Kidney (tissue), 14 donors: ENCODE results near the gene XPNPEP2. TPM values are rescaled to one million over a fixed set of nuclear protein-coding genes. Genes with fewer than 3 reads are reported as not detected.

Source experiments
- DNase-seq, 5 donors: peaks; one replicate each; pipeline ENCODE4 v3.0.0-alpha.2; 2013 to 2020
- FAIRE-seq: peaks from 2 replicates; lab custom pipeline; 2012; peaks lifted over from hg19 to GRCh38; lab: Jason Lieb, UNC
- H3K27ac ChIP-seq, 2 donors: one replicate each; pipeline ENCODE4 v1.7.0; 2013; ENCODE audit warnings: low read depth in 2 of 2, low read length in 2 of 2, inconsistent platforms in 1 of 2
- H3K27me3 ChIP-seq: one replicate; pipeline ENCODE4 v1.7.1; 2013; ENCODE audit warnings: low read length, inconsistent platforms; ENCODE audit not compliant: control insufficient read depth, insufficient read depth
- H3K36me3 ChIP-seq, 3 donors: one replicate each; pipeline versions ENCODE4 v1.7.0 to v1.7.1; 2013; ENCODE audit warnings: low read length in 3 of 3, control low read depth in 1 of 3, inconsistent platforms in 1 of 3; ENCODE audit not compliant: insufficient read depth in 3 of 3, control insufficient read depth in 2 of 3
- H3K4me1 ChIP-seq, 3 donors: one replicate each; pipeline versions ENCODE4 v1.7.0 to v1.7.1; 2013; ENCODE audit warnings: low read length in 3 of 3, inconsistent platforms in 1 of 3, low read depth in 1 of 3; ENCODE audit not compliant: control insufficient read depth in 2 of 3, insufficient read depth in 2 of 3
- H3K4me3 ChIP-seq, 3 donors: one replicate each; pipeline versions ENCODE4 v1.7.0 to v1.8.1; 2013; ENCODE audit warnings: low read length in 3 of 3, control low read depth in 1 of 3, inconsistent platforms in 1 of 3
- H3K9ac ChIP-seq, 3 donors: one replicate each; pipeline versions ENCODE4 v1.7.0 to v1.7.1; 2013; ENCODE audit warnings: low read length in 3 of 3, control low read depth in 1 of 3, inconsistent platforms in 1 of 3
- H3K9me3 ChIP-seq, 3 donors: one replicate each; pipeline versions ENCODE4 v1.7.0 to v1.7.1; 2013; ENCODE audit warnings: low read length in 3 of 3, control low read depth in 1 of 3, inconsistent platforms in 1 of 3; ENCODE audit not compliant: control insufficient read depth in 2 of 3, insufficient read depth in 1 of 3
- CTCF ChIP-seq: IDR thresholded peaks from 3 replicates; pipeline ENCODE4 v1.5.1; 2012; ENCODE audit warnings: mild to moderate bottlenecking, moderate library complexity, borderline replicate concordance; ENCODE audit not compliant: insufficient read depth; ENCODE audit errors: extremely low read depth
- intact Hi-C: fragments of 100-400 bp; cut with DNase I; formaldehyde crosslinking; loops from one replicate; pipeline ENCODE4 v1.11.1; 2022
- polyA plus RNA-seq: library from polyadenylated mRNA; stranded (reverse); fragments of 350-450 nt; fragmentation: Illumina TruSeq; extraction: RNeasy Lipid Tissue Mini Kit (QIAGEN cat#74804); gene quantifications from one replicate; pipeline ENCODE4 v1.2.3, GENCODE V29; 2014; ENCODE audit warnings: low read depth, low replicate concordance; ENCODE audit not compliant: insufficient read depth
- total RNA-seq: library from RNA; stranded (reverse); fragmentation: NEBNext Ultra II Directional; extraction: Animal tissue kit (Norgen Biotek cat#: 25700); gene quantifications from one replicate; pipeline ENCODE4 v1.2.1, GENCODE V29; 2021
- donor health status: control.
- donor health status: control.
- donor health status: control.
- donor health status: control.
- donor health status: control.
- donor health status: DM: yes; HTN: yes; CAD: no.
- donor health status: Normal renal cell carcinoma (clear cell type).

The XPNPEP2 gene
- total and polyA plus RNA-seq, 2 donors from 2014 or later: 2.0 to 78.6 TPM

GRCh38 chrX:129777218-129778030, 38.6 kb downstream of the XPNPEP2 start:
- peaks cover 0 to 4% (median 0%) of the 10 kb centered on the region in 3 donors for H3K4me1 ChIP-seq
- intact Hi-C loops: no loop called here
- no peaks in the 10 kb centered on the region for H3K27me3 ChIP-seq
- H3K9me3 ChIP-seq: no peaks in the 10 kb centered on the region
- peak overlapping the region in 1 of 2 donors; percentile 69 for H3K27ac ChIP-seq
- H3K9ac ChIP-seq: no peak overlapping the region
- no peak for TF ChIP-seq CTCF
- DNase-seq (peak in 3 of 5 donors; percentile 33 to 84 (median 36)), FAIRE-seq (no peak)
- H3K4me3 ChIP-seq: no peak overlapping the region
- H3K36me3 ChIP-seq: no peaks in the 10 kb centered on the region

- intact Hi-C loops: no loop called here
Observed at GRCh38 chrX:129779086-129779672, 40.4 kb downstream of the XPNPEP2 start.

GRCh38 chrX:129779747-129780146, 41.0 kb downstream of the XPNPEP2 start, which contains the start of gene SASH3:
Gene SASH3, plus strand, starts transcription at chrX:129779949. Its CDS starts 149 bp downstream, at chrX:129780098.
- no peak for FAIRE-seq
- no peaks in the 10 kb centered on the region for H3K27me3 ChIP-seq
- no peak for TF ChIP-seq CTCF
- intact Hi-C loops: no loop called here
- no peaks in the 10 kb centered on the region for H3K36me3 ChIP-seq
- no peak within 1 kb of the TSS for H3K4me3 ChIP-seq
- H3K9ac ChIP-seq: no peak within 1 kb of the TSS
- H3K27ac ChIP-seq: no peak within 1 kb of the TSS
- no peaks in the 10 kb centered on the region for H3K9me3 ChIP-seq
- DNase-seq: peak in 1 of 5 donors; percentile 83
- no peaks in the 10 kb centered on the region for H3K4me1 ChIP-seq

More at GRCh38 chrX:129779086-129779672, 40.4 kb downstream of the XPNPEP2 start:
- peak in 1 of 5 donors; percentile 29 for DNase-seq
- no peak overlapping the region for H3K9ac ChIP-seq
- no peak overlapping the region for H3K4me3 ChIP-seq
- no peaks in the 10 kb centered on the region for H3K9me3 ChIP-seq
- FAIRE-seq: no peak
- no peaks in the 10 kb centered on the region for H3K36me3 ChIP-seq
- H3K27me3 ChIP-seq: no peaks in the 10 kb centered on the region
- no peaks in the 10 kb centered on the region for H3K4me1 ChIP-seq
- no peak for TF ChIP-seq CTCF
- H3K27ac ChIP-seq: no peak overlapping the region
